ENCODE data around the gene STARD3.

GRCh38 chr17:39597372-39598046 lies 39.4 kb upstream of the STARD3 start:
- TF ChIP-seq, protein P1, sequence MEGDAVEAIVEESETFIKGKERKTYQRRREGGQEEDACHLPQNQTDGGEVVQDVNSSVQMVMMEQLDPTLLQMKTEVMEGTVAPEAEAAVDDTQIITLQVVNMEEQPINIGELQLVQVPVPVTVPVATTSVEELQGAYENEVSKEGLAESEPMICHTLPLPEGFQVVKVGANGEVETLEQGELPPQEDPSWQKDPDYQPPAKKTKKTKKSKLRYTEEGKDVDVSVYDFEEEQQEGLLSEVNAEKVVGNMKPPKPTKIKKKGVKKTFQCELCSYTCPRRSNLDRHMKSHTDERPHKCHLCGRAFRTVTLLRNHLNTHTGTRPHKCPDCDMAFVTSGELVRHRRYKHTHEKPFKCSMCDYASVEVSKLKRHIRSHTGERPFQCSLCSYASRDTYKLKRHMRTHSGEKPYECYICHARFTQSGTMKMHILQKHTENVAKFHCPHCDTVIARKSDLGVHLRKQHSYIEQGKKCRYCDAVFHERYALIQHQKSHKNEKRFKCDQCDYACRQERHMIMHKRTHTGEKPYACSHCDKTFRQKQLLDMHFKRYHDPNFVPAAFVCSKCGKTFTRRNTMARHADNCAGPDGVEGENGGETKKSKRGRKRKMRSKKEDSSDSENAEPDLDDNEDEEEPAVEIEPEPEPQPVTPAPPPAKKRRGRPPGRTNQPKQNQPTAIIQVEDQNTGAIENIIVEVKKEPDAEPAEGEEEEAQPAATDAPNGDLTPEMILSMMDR (conservative IDR thresholded peaks at IDR 0.05; ENCODE audit: low read length), result no peak
- TF ChIP-seq EZH2phosphoT487 (IDR thresholded peaks at IDR 0.05; ENCODE audit: borderline replicate concordance), result no peak
